Testis (tissue), 3 donors: Measurements from ENCODE around the gene HDAC7. TPM values are rescaled to one million over a fixed set of nuclear protein-coding genes. Genes with fewer than 3 reads are reported as not detected.
A peak's percentile ranks its signal among the peaks of the same experiment; 100 is the strongest.

ENCODE experiments used
- DNase-seq: peaks from one replicate; pipeline ENCODE4 v3.0.0-alpha.2; 2019
- H3K27ac ChIP-seq, 2 donors: fragments of 200-600 bp; sonication (generic); one replicate each; pipeline ENCODE4 v1.5.1; 2019
- H3K27me3 ChIP-seq: fragments of 200-600 bp; sonication (generic); one replicate; pipeline ENCODE4 v1.5.1; 2019
- H3K36me3 ChIP-seq: fragments of 200-600 bp; sonication (generic); one replicate; pipeline ENCODE4 v1.5.1; 2017; ENCODE audit warnings: low read depth; ENCODE audit errors: missing control alignments
- H3K4me1 ChIP-seq: fragments of 200-600 bp; sonication (generic); one replicate; pipeline ENCODE4 v1.5.1; 2019
- H3K4me3 ChIP-seq, 2 donors: fragments of 200-600 bp; sonication (generic); one replicate each; pipeline ENCODE4 v1.5.1; 2017 to 2019
- H3K9me3 ChIP-seq: fragments of 200-600 bp; sonication (generic); one replicate; pipeline ENCODE4 v1.5.1; 2017
- POLR2A ChIP-seq: fragments of 450-650 bp; IDR thresholded peaks from one replicate; pipeline ENCODE4 v1.6.1; 2017; ENCODE audit warnings: antibody characterized with exemption, mild to moderate bottlenecking, moderate library complexity
- WGBS, 2 donors: methylation state at CpG; one replicate each; pipeline ENCODE4 v1.1.5; 2018; 5-methylcytosine and 5-hydroxymethylcytosine counted together
- intact Hi-C: fragments of 100-400 bp; cut with DNase I; formaldehyde crosslinking; loops from one replicate; pipeline ENCODE4 v1.15.1; 2023; ENCODE audit warnings: low total_unique reads
- polyA plus RNA-seq: library from polyadenylated mRNA; stranded (reverse); fragments of 350-450 nt; fragmentation: Illumina TruSeq; extraction: RNeasy Lipid Tissue Mini Kit (QIAGEN cat#74804); gene quantifications from one replicate; pipeline ENCODE4 v1.2.3, GENCODE V29; 2014; ENCODE audit warnings: low read depth, low replicate concordance; ENCODE audit not compliant: insufficient read depth
- total RNA-seq, 2 donors: library from RNA; depleted of rRNA; stranded (reverse); fragments of >200 nt; gene quantifications; one replicate each; pipeline ENCODE4 v1.2.3, GENCODE V29; 2016
- TF ChIP-seq, protein P1 (sequence below), 3 experiments: fragments of 450-650 bp in 2 of 3; fragments of 200-600 bp in 1 of 3; sonication (generic) in 1 of 3; IDR thresholded peaks; one replicate each; pipeline ENCODE4 v1.5.1; 2016 to 2019; ENCODE audit warnings: antibody characterized with exemption in 3 of 3, mild to moderate bottlenecking in 2 of 3, moderate library complexity in 1 of 3

The HDAC7 gene
- total and polyA plus RNA-seq, 3 donors from 2014 or later: 28.2 to 70.0 (median 39.9) TPM

DNA sequence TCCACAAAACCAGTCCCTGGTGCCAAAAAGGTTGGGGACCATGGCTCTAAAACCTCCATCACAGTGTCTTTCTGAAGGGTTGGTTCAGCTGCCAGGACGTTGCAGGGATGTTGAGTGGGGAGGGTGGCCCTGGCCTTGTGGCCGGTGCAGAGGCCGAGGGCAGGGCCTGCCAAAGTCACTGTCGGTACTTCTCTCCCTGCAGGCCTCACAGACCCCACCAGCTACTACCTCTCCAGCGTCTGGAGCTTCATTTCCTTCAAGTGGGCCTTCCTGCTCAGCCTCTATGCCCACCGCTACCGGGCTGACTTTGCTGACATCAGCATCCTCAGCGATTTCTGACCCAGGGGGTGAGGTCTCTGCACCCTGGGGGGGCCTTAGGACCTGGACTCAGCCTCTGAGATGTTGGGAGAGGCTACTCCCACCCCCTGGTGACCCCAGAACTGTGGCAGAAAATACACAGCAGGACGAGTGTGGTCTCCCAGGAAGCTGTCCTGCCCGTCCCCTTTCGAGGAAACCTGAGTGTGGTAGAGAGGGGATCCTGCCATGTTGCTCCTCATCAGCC lies 39.7 kb downstream of the HDAC7 start:
- intact Hi-C loops: loop anchor here (10.0 kb wide), 1 partner anchor 65 kb away; no protein-coding TSS in a partner anchor
- H3K4me1 ChIP-seq: peaks cover 40% of the 10 kb centered on the region
- no peak overlapping the region for H3K4me3 ChIP-seq

DNA sequence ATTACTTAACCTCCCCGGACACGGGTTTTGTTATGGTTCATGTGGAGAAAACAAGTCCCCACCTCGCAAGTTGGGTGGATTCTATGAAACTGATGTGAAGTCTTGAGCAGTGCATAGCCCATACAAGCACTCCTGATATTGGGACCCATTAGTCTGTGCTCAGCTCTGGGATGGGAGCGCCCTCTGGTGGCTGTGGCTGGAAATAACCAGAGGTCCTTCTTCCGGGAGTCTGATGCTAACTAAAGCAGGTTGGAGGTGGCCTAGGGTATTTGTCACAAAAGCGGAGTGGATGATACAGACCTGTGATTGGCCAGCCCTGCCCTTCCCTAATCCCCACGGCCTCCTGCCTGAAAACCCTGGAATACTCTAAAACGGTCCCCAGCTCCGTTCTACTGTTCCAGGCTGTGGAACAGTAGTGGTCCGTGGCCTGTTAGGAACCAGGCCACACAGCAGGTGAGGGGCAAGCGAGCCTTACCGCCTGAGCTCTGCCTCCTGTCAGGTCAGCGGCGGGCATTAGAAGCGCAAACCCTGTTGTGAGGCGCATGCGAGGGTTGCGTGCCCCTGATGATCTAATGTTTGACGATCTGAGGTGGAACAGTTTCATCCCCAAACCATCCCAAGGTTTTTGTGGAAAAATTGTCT lies 40.3 kb downstream of the HDAC7 start:
- TF ChIP-seq, protein P1, sequence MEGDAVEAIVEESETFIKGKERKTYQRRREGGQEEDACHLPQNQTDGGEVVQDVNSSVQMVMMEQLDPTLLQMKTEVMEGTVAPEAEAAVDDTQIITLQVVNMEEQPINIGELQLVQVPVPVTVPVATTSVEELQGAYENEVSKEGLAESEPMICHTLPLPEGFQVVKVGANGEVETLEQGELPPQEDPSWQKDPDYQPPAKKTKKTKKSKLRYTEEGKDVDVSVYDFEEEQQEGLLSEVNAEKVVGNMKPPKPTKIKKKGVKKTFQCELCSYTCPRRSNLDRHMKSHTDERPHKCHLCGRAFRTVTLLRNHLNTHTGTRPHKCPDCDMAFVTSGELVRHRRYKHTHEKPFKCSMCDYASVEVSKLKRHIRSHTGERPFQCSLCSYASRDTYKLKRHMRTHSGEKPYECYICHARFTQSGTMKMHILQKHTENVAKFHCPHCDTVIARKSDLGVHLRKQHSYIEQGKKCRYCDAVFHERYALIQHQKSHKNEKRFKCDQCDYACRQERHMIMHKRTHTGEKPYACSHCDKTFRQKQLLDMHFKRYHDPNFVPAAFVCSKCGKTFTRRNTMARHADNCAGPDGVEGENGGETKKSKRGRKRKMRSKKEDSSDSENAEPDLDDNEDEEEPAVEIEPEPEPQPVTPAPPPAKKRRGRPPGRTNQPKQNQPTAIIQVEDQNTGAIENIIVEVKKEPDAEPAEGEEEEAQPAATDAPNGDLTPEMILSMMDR (IDR thresholded peaks at IDR 0.05): peak; percentile 91 to 98 (median 98)
- TF ChIP-seq POLR2A: no peak
- Histone ChIP-seq H3K4me3 (no peak overlapping the region), H3K36me3 (no peaks in the 10 kb centered on the region), H3K4me1 (peaks cover 46% of the 10 kb centered on the region), H3K27me3 (no peaks in the 10 kb centered on the region), H3K27ac (peak overlapping the region in 1 of 2 donors; percentile 17), H3K9me3 (no peaks in the 10 kb centered on the region)
- DNase-seq: peak; percentile 94
- WGBS, 2 donors: 48 to 50% methylated on average over 19 of the region's 19 CpGs
- intact Hi-C loops: loop anchor here (10.0 kb wide), 1 partner anchor 65 kb away; no protein-coding TSS in a partner anchor

More for the DNA sequence above, 39.7 kb downstream of the HDAC7 start:
- 63 to 73% methylated on average over 11 of the region's 11 CpGs for WGBS, 2 donors
- TF ChIP-seq, protein P1 (IDR thresholded peaks at IDR 0.05): no peak
- no peak for TF ChIP-seq POLR2A
- DNase-seq: no peak
- Histone ChIP-seq H3K27ac (peak overlapping the region in 1 of 2 donors; percentile 17), H3K36me3 (no peaks in the 10 kb centered on the region), H3K9me3 (no peaks in the 10 kb centered on the region), H3K27me3 (no peaks in the 10 kb centered on the region)

DNA sequence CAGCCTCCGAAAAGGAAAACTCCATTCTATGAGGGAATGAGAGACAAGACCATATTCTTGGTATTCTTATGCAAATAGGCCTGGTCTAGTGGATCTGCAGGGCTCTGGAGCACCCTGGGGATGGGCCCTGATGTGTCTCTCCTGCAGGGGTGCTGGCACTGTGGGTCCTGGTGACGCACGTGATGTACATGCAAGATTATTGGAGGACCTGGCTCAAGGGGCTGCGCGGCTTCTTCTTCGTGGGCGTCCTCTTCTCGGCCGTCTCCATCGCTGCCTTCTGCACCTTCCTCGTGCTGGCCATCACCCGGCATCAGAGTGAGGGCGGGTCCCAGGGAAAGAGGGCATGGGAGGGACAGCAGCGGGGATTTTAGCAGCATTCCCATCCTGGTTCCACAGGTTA lies 40.8 kb downstream of the HDAC7 start:
- peaks cover 47% of the 10 kb centered on the region for H3K4me1 ChIP-seq
- no peaks in the 10 kb centered on the region for H3K9me3 ChIP-seq
- H3K27me3 ChIP-seq: no peaks in the 10 kb centered on the region
- H3K4me3 ChIP-seq: no peak overlapping the region
- no peak overlapping the region for H3K27ac ChIP-seq
- H3K36me3 ChIP-seq: no peaks in the 10 kb centered on the region
- DNase-seq: no peak
- no peak for TF ChIP-seq POLR2A
- TF ChIP-seq, protein P1 (IDR thresholded peaks at IDR 0.05): no peak
- intact Hi-C loops: loop anchor here (10.0 kb wide), 1 partner anchor 64 kb away; no protein-coding TSS in a partner anchor
- 51 to 53% methylated on average over 14 of the region's 14 CpGs for WGBS, 2 donors

DNA sequence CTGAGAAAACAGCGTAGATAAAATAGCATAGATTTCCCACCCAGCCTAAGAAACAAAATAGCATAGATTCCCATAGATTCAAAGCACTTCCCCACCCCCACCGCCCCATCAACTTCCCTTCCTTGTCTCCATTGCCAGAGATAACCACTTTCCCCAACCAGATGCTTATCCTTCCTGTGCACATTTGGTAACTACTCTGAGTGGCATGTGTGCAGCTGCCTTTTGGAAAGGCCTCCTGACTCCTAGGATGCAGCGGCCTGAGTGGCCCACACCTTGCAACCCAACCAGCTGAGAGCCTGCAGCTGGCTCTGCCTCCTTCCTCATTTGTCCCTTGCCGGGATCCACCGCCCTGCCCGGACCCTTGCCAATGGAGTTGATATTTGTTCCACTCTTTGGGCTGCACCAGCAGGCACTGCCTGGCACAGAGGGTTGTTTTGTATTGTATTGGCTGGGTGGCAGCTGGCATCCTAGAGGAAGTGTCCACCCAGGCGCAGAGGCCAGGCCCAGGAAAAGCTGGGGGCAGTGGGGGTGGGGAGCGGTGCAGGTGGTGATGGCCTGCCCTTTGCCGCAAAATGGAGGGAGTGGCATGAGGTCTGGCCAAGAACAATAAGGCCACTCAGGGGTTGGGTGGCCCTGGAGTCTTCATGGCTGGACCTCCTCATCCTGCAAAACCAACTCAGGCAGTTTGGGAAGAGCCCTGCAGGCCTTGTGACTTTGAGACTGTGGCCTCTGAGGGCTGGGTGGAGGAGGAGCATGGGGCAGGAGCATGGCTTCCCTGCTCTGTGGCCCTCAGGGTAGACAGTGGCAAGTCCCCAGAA lies 41.8 kb downstream of the HDAC7 start:
- DNase-seq: no peak
- 54 to 78% methylated on average over 7 to 9 of the region's 9 CpGs for WGBS, 2 donors
- no peaks in the 10 kb centered on the region for H3K27me3 ChIP-seq
- no peaks in the 10 kb centered on the region for H3K9me3 ChIP-seq
- intact Hi-C loops: loop anchor here (10.0 kb wide), 1 partner anchor 63 kb away; no protein-coding TSS in a partner anchor
- peaks cover 43% of the 10 kb centered on the region for H3K4me1 ChIP-seq
- no peak for TF ChIP-seq POLR2A
- TF ChIP-seq, protein P1 (IDR thresholded peaks at IDR 0.05): no peak
- no peak overlapping the region for H3K4me3 ChIP-seq
- no peaks in the 10 kb centered on the region for H3K36me3 ChIP-seq
- peak overlapping the region; percentile 64 to 72 for H3K27ac ChIP-seq
